K562 (cell line): ENCODE data around the gene LRRC14B.

ENCODE experiments used
- ETV1 ChIP-seq: fragments of 450-650 bp; conservative IDR thresholded peaks from 2 replicates; pipeline ENCODE4 v1.6.1; 2016; ENCODE audit warnings: missing genetic modification characterization, control low read depth, low read depth, missing compliant biosample characterization
- FOXP1 ChIP-seq: sonication (generic); formaldehyde crosslinking; IDR thresholded peaks from 2 replicates; pipeline ENCODE4 v1.8.0; 2022; ENCODE audit warnings: mild to moderate bottlenecking, missing genetic modification reagents
- MAX ChIP-seq: sonication (generic); formaldehyde crosslinking; IDR thresholded peaks from 2 replicates; pipeline ENCODE4 v1.9.0; 2022; ENCODE audit warnings: mild to moderate bottlenecking, missing genetic modification reagents
- TCF7L2 ChIP-seq: fragments of 150-350 bp; IDR thresholded peaks from 2 replicates; pipeline ENCODE4 v1.6.1; 2016; ENCODE audit warnings: low read depth, mild to moderate bottlenecking, low read length, moderate library complexity
- TOE1 ChIP-seq, 2 experiments: fragments of 450-650 bp in 1 of 2; sonication (generic) in 1 of 2; formaldehyde crosslinking in 1 of 2; IDR thresholded peaks; 2 replicates each; pipeline versions ENCODE4 v1.7.1 to v1.8.0; 2016 to 2022; ENCODE audit warnings: borderline replicate concordance in 2 of 2, mild to moderate bottlenecking in 2 of 2, antibody characterized with exemption in 1 of 2, inconsistent platforms in 1 of 2, low read depth in 1 of 2, missing genetic modification reagents in 1 of 2, moderate library complexity in 1 of 2
- TF ChIP-seq, protein P1 (sequence below), 2 experiments: fragments of 450-650 bp; formaldehyde crosslinking in 1 of 2; IDR thresholded peaks; 2 replicates each; pipeline versions ENCODE4 v1.4.0 to v1.6.1; 2014 to 2020; ENCODE audit warnings: mild to moderate bottlenecking in 2 of 2, borderline replicate concordance in 1 of 2, low read depth in 1 of 2
- TF ChIP-seq, protein P2 (sequence below): fragments of 250-450 bp; sonication (Bioruptor Pico); IDR thresholded peaks from 2 replicates; pipeline ENCODE4 v1.8.0; 2022; ENCODE audit warnings: inconsistent platforms, mild to moderate bottlenecking, moderate library complexity, borderline replicate concordance
- TF ChIP-seq, protein P3 (sequence below), 2 experiments: fragments of 450-650 bp; IDR thresholded peaks; 2 replicates each; pipeline ENCODE4 v1.6.1; 2016

GRCh38 chr5:203246-203930 is 12.1 kb downstream of the LRRC14B start:
- no peak for TF ChIP-seq FOXP1
- TF ChIP-seq, protein P1, sequence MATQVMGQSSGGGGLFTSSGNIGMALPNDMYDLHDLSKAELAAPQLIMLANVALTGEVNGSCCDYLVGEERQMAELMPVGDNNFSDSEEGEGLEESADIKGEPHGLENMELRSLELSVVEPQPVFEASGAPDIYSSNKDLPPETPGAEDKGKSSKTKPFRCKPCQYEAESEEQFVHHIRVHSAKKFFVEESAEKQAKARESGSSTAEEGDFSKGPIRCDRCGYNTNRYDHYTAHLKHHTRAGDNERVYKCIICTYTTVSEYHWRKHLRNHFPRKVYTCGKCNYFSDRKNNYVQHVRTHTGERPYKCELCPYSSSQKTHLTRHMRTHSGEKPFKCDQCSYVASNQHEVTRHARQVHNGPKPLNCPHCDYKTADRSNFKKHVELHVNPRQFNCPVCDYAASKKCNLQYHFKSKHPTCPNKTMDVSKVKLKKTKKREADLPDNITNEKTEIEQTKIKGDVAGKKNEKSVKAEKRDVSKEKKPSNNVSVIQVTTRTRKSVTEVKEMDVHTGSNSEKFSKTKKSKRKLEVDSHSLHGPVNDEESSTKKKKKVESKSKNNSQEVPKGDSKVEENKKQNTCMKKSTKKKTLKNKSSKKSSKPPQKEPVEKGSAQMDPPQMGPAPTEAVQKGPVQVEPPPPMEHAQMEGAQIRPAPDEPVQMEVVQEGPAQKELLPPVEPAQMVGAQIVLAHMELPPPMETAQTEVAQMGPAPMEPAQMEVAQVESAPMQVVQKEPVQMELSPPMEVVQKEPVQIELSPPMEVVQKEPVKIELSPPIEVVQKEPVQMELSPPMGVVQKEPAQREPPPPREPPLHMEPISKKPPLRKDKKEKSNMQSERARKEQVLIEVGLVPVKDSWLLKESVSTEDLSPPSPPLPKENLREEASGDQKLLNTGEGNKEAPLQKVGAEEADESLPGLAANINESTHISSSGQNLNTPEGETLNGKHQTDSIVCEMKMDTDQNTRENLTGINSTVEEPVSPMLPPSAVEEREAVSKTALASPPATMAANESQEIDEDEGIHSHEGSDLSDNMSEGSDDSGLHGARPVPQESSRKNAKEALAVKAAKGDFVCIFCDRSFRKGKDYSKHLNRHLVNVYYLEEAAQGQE (IDR thresholded peaks at IDR 0.05; ENCODE audit: borderline replicate concordance), result no peak
- TF ChIP-seq, protein P1 (CRISPR knock-in tag; IDR thresholded peaks at IDR 0.05; ENCODE audit: low read depth), result no peak
- no peak for TF ChIP-seq MAX (CRISPR knock-in tag)
- no peak for TF ChIP-seq TOE1 (IDR thresholded peaks at IDR 0.05; ENCODE audit: borderline replicate concordance)
- TF ChIP-seq TOE1 (CRISPR knock-in tag; IDR thresholded peaks at IDR 0.05; ENCODE audit: borderline replicate concordance, low read depth), result no peak
- no peak for TF ChIP-seq ETV1 (tag)
- TF ChIP-seq, protein P2, sequence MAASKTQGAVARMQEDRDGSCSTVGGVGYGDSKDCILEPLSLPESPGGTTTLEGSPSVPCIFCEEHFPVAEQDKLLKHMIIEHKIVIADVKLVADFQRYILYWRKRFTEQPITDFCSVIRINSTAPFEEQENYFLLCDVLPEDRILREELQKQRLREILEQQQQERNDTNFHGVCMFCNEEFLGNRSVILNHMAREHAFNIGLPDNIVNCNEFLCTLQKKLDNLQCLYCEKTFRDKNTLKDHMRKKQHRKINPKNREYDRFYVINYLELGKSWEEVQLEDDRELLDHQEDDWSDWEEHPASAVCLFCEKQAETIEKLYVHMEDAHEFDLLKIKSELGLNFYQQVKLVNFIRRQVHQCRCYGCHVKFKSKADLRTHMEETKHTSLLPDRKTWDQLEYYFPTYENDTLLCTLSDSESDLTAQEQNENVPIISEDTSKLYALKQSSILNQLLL (CRISPR knock-in tag), result no peak
- TF ChIP-seq, protein P3, sequence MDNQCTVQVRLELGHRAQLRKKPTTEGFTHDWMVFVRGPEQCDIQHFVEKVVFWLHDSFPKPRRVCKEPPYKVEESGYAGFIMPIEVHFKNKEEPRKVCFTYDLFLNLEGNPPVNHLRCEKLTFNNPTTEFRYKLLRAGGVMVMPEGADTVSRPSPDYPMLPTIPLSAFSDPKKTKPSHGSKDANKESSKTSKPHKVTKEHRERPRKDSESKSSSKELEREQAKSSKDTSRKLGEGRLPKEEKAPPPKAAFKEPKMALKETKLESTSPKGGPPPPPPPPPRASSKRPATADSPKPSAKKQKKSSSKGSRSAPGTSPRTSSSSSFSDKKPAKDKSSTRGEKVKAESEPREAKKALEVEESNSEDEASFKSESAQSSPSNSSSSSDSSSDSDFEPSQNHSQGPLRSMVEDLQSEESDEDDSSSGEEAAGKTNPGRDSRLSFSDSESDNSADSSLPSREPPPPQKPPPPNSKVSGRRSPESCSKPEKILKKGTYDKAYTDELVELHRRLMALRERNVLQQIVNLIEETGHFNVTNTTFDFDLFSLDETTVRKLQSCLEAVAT (IDR thresholded peaks at IDR 0.05), result no peak
- TF ChIP-seq TCF7L2, result no peak
